ENCODE measurements around the gene OPCML.

OPCML gene

DNA sequence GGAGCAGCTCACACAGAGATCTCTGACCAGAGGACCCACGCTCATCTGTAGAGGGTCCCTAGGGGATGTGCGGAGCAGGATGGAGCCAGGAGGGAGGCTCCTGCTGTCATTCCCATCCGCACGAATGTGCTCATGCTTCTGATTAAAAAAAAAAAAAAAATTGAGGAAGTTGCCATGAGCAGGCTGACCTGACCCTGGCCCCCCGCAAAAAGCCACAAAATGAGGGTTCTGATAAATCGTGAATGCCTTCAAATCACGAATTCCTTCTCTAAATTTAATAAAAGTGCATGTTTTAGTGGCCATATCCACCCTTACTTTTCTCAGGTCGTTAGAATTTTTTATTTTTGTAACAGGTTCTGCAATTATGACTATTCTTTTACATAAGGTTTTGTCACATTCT lies 378.2 kb downstream of the OPCML start:
- Histone ChIP-seq H3K9me3 (no peaks in the 10 kb centered on the region), H3K27ac (no peak overlapping the region), H3K4me1 (ENCODE audit: control insufficient read depth in 1 of 2, insufficient read depth in 1 of 2, low read depth in 1 of 2, low read length in 1 of 2) (no peaks in the 10 kb centered on the region), H3K36me3 (no peaks in the 10 kb centered on the region), H3K4me3 (ENCODE audit: low read depth in 1 of 2, low read length in 1 of 2) (no peak overlapping the region), H3K27me3 (peaks cover 30% of the 10 kb centered on the region)
- TF ChIP-seq, protein P1, sequence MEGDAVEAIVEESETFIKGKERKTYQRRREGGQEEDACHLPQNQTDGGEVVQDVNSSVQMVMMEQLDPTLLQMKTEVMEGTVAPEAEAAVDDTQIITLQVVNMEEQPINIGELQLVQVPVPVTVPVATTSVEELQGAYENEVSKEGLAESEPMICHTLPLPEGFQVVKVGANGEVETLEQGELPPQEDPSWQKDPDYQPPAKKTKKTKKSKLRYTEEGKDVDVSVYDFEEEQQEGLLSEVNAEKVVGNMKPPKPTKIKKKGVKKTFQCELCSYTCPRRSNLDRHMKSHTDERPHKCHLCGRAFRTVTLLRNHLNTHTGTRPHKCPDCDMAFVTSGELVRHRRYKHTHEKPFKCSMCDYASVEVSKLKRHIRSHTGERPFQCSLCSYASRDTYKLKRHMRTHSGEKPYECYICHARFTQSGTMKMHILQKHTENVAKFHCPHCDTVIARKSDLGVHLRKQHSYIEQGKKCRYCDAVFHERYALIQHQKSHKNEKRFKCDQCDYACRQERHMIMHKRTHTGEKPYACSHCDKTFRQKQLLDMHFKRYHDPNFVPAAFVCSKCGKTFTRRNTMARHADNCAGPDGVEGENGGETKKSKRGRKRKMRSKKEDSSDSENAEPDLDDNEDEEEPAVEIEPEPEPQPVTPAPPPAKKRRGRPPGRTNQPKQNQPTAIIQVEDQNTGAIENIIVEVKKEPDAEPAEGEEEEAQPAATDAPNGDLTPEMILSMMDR (IDR thresholded peaks at IDR 0.05), result no peak

DNA sequence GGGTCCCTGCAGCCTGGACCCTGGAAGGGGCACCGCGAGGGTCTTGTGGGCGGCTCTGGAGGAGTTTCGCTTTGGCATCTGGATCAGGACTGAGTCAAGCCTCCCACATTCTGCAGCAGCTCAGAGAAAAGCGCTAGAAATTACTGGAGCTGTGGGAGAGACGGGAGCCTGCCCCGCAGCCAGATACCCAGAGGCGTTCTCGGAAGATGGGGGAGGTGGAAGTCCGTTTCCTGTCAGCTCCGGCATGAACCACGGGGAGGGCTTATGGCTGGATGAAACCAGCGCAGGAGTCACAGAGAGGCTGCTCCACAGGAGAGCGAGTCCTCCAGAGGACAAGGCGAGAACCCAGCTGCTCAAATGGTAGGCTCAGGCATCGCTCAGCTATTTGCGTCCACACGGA lies 379.3 kb downstream of the OPCML start:
- TF ChIP-seq, protein P1 (IDR thresholded peaks at IDR 0.05), result no peak
- Histone ChIP-seq H3K4me1 (ENCODE audit: control insufficient read depth in 1 of 2, insufficient read depth in 1 of 2, low read depth in 1 of 2, low read length in 1 of 2) (no peaks in the 10 kb centered on the region), H3K36me3 (no peaks in the 10 kb centered on the region), H3K27me3 (peaks cover 30% of the 10 kb centered on the region), H3K27ac (no peak overlapping the region), H3K9me3 (no peaks in the 10 kb centered on the region), H3K4me3 (ENCODE audit: low read depth in 1 of 2, low read length in 1 of 2) (no peak overlapping the region)

DNA sequence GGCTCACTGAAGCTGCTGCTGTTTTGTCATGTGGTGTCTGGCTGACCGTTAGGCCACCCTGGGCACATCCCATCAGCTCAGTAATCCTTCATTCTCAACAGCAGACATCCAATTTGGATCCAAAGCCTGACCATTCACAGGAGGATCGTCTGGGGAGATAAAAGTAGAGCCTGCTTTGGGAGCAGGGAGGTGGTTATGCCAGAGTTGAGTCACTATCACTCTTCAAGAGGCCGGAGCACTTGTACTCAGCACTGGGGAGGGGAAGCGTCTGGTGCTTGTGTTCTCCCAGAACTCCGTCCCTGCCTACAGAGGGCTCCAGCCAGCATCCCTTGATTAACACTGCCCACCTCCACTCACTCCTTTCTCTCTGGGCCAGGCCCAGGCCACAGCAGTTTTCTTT lies 382.6 kb downstream of the OPCML start:
- H3K4me3 ChIP-seq (ENCODE audit: low read depth in 1 of 2, low read length in 1 of 2), result no peak overlapping the region
- TF ChIP-seq, protein P1 (IDR thresholded peaks at IDR 0.05), result no peak
- no peaks in the 10 kb centered on the region for H3K9me3 ChIP-seq
- no peak overlapping the region for H3K27ac ChIP-seq
- H3K36me3 ChIP-seq, result no peaks in the 10 kb centered on the region
- H3K27me3 ChIP-seq, result peaks cover 22% of the 10 kb centered on the region
- no peaks in the 10 kb centered on the region for H3K4me1 ChIP-seq (ENCODE audit: control insufficient read depth in 1 of 2, insufficient read depth in 1 of 2, low read depth in 1 of 2, low read length in 1 of 2)

DNA sequence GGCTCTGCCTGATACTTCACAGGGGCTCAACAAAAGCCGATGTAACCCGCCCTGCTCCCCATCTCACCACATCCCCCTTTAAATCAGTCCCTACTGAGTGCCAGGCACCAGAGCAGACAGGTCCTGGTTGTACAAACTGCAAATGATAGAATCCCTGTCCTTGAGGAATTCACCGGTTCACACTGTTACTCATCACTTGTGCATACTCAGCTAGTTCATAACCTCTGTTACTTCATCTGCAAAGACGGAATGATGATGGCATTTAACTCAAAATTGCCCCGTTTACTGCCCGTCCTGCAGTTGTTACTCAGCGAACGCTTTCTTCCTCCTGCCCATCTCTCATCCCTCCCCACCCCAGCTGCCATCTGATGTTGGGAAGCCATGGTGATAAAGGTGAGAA lies 384.7 kb downstream of the OPCML start:
- TF ChIP-seq, protein P1 (IDR thresholded peaks at IDR 0.05), result no peak
- H3K36me3 ChIP-seq, result no peaks in the 10 kb centered on the region
- peaks cover 12% of the 10 kb centered on the region for H3K27me3 ChIP-seq
- H3K27ac ChIP-seq, result no peak overlapping the region
- no peaks in the 10 kb centered on the region for H3K9me3 ChIP-seq
- no peaks in the 10 kb centered on the region for H3K4me1 ChIP-seq (ENCODE audit: control insufficient read depth in 1 of 2, insufficient read depth in 1 of 2, low read depth in 1 of 2, low read length in 1 of 2)
- no peak overlapping the region for H3K4me3 ChIP-seq (ENCODE audit: low read depth in 1 of 2, low read length in 1 of 2)

DNA sequence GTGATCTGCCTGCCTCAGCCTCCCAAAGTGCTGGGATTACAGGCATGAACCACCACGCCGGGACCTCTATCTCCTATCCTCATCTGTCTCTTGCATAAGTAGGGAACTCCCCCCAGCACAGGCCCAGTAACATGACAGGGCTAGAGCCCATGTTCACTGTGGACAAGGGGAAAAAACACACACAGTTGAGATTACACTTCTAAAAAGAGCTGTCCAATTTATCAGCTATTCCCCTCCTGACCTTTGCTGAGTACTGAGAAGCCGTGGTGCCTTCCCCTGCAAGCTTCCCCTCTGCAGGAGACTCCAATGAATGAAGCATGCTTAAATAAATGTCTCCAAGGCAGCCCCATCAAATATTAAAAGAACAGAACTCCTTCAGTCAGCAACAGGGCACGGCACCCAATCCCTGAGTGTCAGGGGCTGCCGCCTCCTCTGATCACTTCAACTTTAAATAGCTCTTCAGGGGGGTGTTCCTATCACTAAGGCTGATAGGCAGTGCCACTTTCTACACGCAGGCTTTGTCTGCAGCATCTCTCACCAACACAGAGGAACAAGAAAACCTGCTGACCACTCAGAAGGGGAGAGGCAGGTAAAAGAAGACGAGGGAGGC lies 385.5 kb downstream of the OPCML start:
- H3K4me1 ChIP-seq (ENCODE audit: control insufficient read depth in 1 of 2, insufficient read depth in 1 of 2, low read depth in 1 of 2, low read length in 1 of 2), result no peaks in the 10 kb centered on the region
- H3K9me3 ChIP-seq, result no peaks in the 10 kb centered on the region
- H3K27ac ChIP-seq, result no peak overlapping the region
- H3K36me3 ChIP-seq, result no peaks in the 10 kb centered on the region
- peaks cover 4% of the 10 kb centered on the region for H3K27me3 ChIP-seq
- TF ChIP-seq, protein P1 (IDR thresholded peaks at IDR 0.05), result no peak
- no peak overlapping the region for H3K4me3 ChIP-seq (ENCODE audit: low read depth in 1 of 2, low read length in 1 of 2)

DNA sequence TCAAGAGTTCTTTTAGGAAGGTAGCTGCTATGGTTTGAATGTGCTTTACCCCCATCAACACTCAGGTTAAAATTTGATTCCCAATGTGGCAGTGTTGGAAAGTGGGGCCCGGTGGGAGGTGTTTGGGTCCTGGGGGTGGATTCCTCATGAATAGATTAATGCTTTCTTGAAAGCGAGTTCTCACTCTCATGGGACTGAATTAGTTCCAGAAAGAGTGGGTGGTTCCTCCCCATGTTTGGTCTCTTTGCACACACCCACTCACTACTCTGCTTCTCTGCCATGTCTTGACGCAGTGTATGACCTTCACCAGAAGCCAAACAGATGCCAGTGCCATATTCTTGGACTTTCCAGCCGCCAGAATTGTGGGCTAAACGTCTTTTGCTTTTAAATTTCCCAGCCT lies 394.4 kb downstream of the OPCML start:
- Histone ChIP-seq H3K4me1 (ENCODE audit: control insufficient read depth in 1 of 2, insufficient read depth in 1 of 2, low read depth in 1 of 2, low read length in 1 of 2) (no peaks in the 10 kb centered on the region), H3K27ac (no peak overlapping the region), H3K4me3 (ENCODE audit: low read depth in 1 of 2, low read length in 1 of 2) (no peak overlapping the region), H3K9me3 (no peaks in the 10 kb centered on the region), H3K27me3 (no peaks in the 10 kb centered on the region), H3K36me3 (no peaks in the 10 kb centered on the region)
- TF ChIP-seq, protein P1 (IDR thresholded peaks at IDR 0.05), result no peak
